ENCODE data around the gene HDGF. TPM values are rescaled to one million over a fixed set of nuclear protein-coding genes. Genes with fewer than 3 reads are reported as not detected.

The HDGF gene
- total RNA-seq, 1 experiment from 2014 or later: 498 TPM

GRCh38 chr1:156772728-156773497 lies 21.4 kb upstream of the HDGF start:
- Histone ChIP-seq H3K4me1 (replicated peaks; ENCODE audit: insufficient read depth) (peaks cover 9% of the 10 kb centered on the region), H3K79me2 (ENCODE audit: low read depth) (peaks cover 94% of the 10 kb centered on the region), H3K9me3 (ENCODE audit: insufficient read depth, low read depth) (no peaks in the 10 kb centered on the region), H3K9me2 (ENCODE audit: insufficient read depth) (no peaks in the 10 kb centered on the region), H3K36me3 (ENCODE audit: low read depth) (peaks cover 20% of the 10 kb centered on the region; the same call in 1 of the 2 replicates), H4K20me1 (ENCODE audit: insufficient read depth) (peaks cover 57% of the 10 kb centered on the region), H2AFZ (no peak overlapping the region), H3F3A (ENCODE audit: insufficient read depth, low read depth) (peaks cover 17% of the 10 kb centered on the region; the same call in 1 of the 2 replicates), H3K4me3 (no peak overlapping the region), H3K4me2 (no peak overlapping the region), H3K27ac (no peak overlapping the region), H3K27me3 (ENCODE audit: insufficient read depth, low read depth) (no peaks in the 10 kb centered on the region)
- CTCF ChIA-PET: interaction anchor here (0.5 to 0.6 kb wide), 2 partner anchors 44 to 54 kb away, joined by 3 read pairs; no protein-coding TSS in a partner anchor
- TF ChIP-seq, protein P1, sequence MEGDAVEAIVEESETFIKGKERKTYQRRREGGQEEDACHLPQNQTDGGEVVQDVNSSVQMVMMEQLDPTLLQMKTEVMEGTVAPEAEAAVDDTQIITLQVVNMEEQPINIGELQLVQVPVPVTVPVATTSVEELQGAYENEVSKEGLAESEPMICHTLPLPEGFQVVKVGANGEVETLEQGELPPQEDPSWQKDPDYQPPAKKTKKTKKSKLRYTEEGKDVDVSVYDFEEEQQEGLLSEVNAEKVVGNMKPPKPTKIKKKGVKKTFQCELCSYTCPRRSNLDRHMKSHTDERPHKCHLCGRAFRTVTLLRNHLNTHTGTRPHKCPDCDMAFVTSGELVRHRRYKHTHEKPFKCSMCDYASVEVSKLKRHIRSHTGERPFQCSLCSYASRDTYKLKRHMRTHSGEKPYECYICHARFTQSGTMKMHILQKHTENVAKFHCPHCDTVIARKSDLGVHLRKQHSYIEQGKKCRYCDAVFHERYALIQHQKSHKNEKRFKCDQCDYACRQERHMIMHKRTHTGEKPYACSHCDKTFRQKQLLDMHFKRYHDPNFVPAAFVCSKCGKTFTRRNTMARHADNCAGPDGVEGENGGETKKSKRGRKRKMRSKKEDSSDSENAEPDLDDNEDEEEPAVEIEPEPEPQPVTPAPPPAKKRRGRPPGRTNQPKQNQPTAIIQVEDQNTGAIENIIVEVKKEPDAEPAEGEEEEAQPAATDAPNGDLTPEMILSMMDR (conservative IDR thresholded peaks at IDR 0.05): no peak
- no peak for TF ChIP-seq EZH2 (IDR thresholded peaks at IDR 0.05; ENCODE audit: low read depth)
- intact Hi-C loops (cut with micrococcal nuclease; ENCODE audit: unreplicated experiment): no loop called here
- no peak for DNase-seq
- BruUV-seq (replicated peaks): no TSS peak
- POLR2A ChIA-PET (ENCODE audit: unreplicated experiment): interaction anchor here (0.7 kb wide), 1 partner anchor 42 kb away, joined by 8 read pairs; no protein-coding TSS in a partner anchor

DNA sequence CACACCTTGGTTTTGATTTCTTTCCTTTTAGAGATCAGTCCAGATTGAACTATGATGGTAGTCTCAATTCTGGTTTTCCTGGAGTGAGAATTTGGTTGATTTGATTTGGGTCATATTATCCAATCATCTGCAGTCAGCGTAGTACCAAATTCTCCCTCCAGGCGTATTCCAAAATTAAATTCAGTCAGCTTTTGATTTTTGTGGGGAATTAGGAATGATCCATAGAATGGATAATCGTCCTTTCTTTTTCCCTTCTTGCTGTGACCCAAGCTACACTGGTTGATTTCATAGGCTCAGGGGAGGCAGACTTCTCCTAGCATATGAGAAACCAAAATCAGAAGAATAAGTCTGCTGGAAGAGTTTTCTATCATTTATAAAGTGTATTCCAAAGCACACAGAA lies 20.7 kb upstream of the HDGF start:
- BruUV-seq (replicated peaks): no TSS peak
- DNase-seq: no peak
- H3F3A ChIP-seq (ENCODE audit: insufficient read depth, low read depth): peaks cover 10% of the 10 kb centered on the region; the same call in 1 of the 2 replicates
- H3K4me1 ChIP-seq (replicated peaks; ENCODE audit: insufficient read depth): peaks cover 9% of the 10 kb centered on the region
- peaks cover 20% of the 10 kb centered on the region; the same call in 1 of the 2 replicates for H3K36me3 ChIP-seq (ENCODE audit: low read depth)
- H3K4me3 ChIP-seq: no peak overlapping the region
- ChIA-PET POLR2A (ENCODE audit: unreplicated experiment) (interaction anchor here (0.7 kb wide), 1 partner anchor 42 kb away, joined by 8 read pairs; no protein-coding TSS in a partner anchor), CTCF (no interaction called here)
- H3K27ac ChIP-seq: no peak overlapping the region
- peaks cover 50% of the 10 kb centered on the region for H4K20me1 ChIP-seq (ENCODE audit: insufficient read depth)
- H2AFZ ChIP-seq: no peak overlapping the region
- no peak for TF ChIP-seq EZH2 (IDR thresholded peaks at IDR 0.05; ENCODE audit: low read depth)
- TF ChIP-seq, protein P1 (conservative IDR thresholded peaks at IDR 0.05): no peak
- no peaks in the 10 kb centered on the region for H3K9me3 ChIP-seq (ENCODE audit: insufficient read depth, low read depth)
- peaks cover 94% of the 10 kb centered on the region for H3K79me2 ChIP-seq (ENCODE audit: low read depth)
- H3K27me3 ChIP-seq (ENCODE audit: insufficient read depth, low read depth): no peaks in the 10 kb centered on the region
- no peak overlapping the region for H3K4me2 ChIP-seq
- no peaks in the 10 kb centered on the region for H3K9me2 ChIP-seq (ENCODE audit: insufficient read depth)
- intact Hi-C loops (cut with micrococcal nuclease; ENCODE audit: unreplicated experiment): no loop called here

GRCh38 chr1:156768610-156769295 lies 17.3 kb upstream of the HDGF start:
- DNase-seq: no peak
- Histone ChIP-seq H3K36me3 (ENCODE audit: low read depth) (0 out of 2 replicates have a peak, but pooled peaks cover 14% of the 10 kb centered on the region), H3K9me2 (ENCODE audit: insufficient read depth) (no peaks in the 10 kb centered on the region), H4K20me1 (ENCODE audit: insufficient read depth) (peaks cover 26% of the 10 kb centered on the region), H3K4me1 (replicated peaks; ENCODE audit: insufficient read depth) (peaks cover 18% of the 10 kb centered on the region), H2AFZ (no peak overlapping the region), H3K9me3 (ENCODE audit: insufficient read depth, low read depth) (no peaks in the 10 kb centered on the region), H3K4me3 (peak overlapping the region; percentile 96), H3F3A (ENCODE audit: insufficient read depth, low read depth) (peaks cover 8% of the 10 kb centered on the region), H3K27me3 (ENCODE audit: insufficient read depth, low read depth) (no peaks in the 10 kb centered on the region), H3K4me2 (peak overlapping the region; percentile 90), H3K79me2 (ENCODE audit: low read depth) (peaks cover 70% of the 10 kb centered on the region), H3K27ac (no peak overlapping the region)
- ChIA-PET POLR2A (ENCODE audit: unreplicated experiment) (interaction anchor here (0.5 kb wide), 1 partner anchor 73 kb away, joined by 3 read pairs; no protein-coding TSS in a partner anchor), CTCF (interaction anchor here (0.5 kb wide), 1 partner anchor 145 kb away, joined by 3 read pairs; no protein-coding TSS in a partner anchor)
- BruUV-seq (replicated peaks): no TSS peak
- intact Hi-C loops (cut with micrococcal nuclease; ENCODE audit: unreplicated experiment): loop anchor here (5.0 kb wide), 1 partner anchor 76 kb away; no protein-coding TSS in a partner anchor
- TF ChIP-seq, protein P1 (conservative IDR thresholded peaks at IDR 0.05): no peak
- TF ChIP-seq EZH2 (IDR thresholded peaks at IDR 0.05; ENCODE audit: low read depth): no peak

Data from PC-9 (cell line).